ENCODE measurements around the gene ADGRG4. TPM values are rescaled to one million over a fixed set of nuclear protein-coding genes. Genes with fewer than 3 reads are reported as not detected.

The ADGRG4 gene
- total RNA-seq, 1 experiment from 2014 or later = not detected

DNA sequence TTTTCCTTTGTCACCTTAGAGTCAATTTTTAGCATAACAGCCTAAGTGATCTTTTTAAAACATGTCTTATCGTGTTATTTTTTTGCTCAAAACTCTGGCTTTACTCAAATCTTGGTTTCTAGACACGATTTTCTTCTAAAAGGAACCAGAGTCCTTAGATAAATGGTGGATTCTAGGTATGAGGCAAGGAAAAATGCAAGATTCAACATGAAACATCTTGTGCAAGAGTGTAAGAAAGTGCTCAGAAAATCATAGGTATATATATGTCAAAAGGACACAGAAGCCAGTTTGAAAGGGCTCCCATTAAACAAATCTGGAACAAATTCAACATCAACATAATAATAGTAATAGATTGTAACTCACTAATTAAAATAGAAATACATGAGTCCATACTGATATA is 8.1 kb upstream of the ADGRG4 start:
- Histone ChIP-seq H3K9ac (ENCODE audit: low read length) (no peak overlapping the region), H3K4me3 (ENCODE audit: low read length) (no peak overlapping the region), H3K4me1 (ENCODE audit: insufficient read depth, low read length) (0 out of 2 replicates have a peak, but pooled peaks cover 4% of the 10 kb centered on the region), H3K36me3 (ENCODE audit: low read depth, low read length) (no peaks in the 10 kb centered on the region), H2AFZ (ENCODE audit: low read length) (no peak overlapping the region), H3K4me2 (ENCODE audit: low read length) (no peak overlapping the region), H3K9me2 (replicated peaks; ENCODE audit: low read length) (no peaks in the 10 kb centered on the region), H3F3A (ENCODE audit: low read length, unreplicated experiment) (no peaks in the 10 kb centered on the region), H3K27me3 (ENCODE audit: low read length) (no peaks in the 10 kb centered on the region), H3K79me2 (ENCODE audit: low read length) (no peaks in the 10 kb centered on the region), H3K27ac (ENCODE audit: low read length) (no peak overlapping the region), H4K20me1 (ENCODE audit: low read length) (no peaks in the 10 kb centered on the region), H3K9me3 (ENCODE audit: low read length) (no peaks in the 10 kb centered on the region)
- TF ChIP-seq, protein P1, sequence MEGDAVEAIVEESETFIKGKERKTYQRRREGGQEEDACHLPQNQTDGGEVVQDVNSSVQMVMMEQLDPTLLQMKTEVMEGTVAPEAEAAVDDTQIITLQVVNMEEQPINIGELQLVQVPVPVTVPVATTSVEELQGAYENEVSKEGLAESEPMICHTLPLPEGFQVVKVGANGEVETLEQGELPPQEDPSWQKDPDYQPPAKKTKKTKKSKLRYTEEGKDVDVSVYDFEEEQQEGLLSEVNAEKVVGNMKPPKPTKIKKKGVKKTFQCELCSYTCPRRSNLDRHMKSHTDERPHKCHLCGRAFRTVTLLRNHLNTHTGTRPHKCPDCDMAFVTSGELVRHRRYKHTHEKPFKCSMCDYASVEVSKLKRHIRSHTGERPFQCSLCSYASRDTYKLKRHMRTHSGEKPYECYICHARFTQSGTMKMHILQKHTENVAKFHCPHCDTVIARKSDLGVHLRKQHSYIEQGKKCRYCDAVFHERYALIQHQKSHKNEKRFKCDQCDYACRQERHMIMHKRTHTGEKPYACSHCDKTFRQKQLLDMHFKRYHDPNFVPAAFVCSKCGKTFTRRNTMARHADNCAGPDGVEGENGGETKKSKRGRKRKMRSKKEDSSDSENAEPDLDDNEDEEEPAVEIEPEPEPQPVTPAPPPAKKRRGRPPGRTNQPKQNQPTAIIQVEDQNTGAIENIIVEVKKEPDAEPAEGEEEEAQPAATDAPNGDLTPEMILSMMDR (conservative IDR thresholded peaks at IDR 0.05; ENCODE audit: low read depth, low read length) = no peak
- TF ChIP-seq EZH2phosphoT487 (IDR thresholded peaks at IDR 0.05; ENCODE audit: borderline replicate concordance, low read length) (no peak), EZH2 (IDR thresholded peaks at IDR 0.05; ENCODE audit: low read length, unreplicated experiment) (no peak)
- no peak for ATAC-seq
- ChIA-PET CTCF (no interaction called here), POLR2A (ENCODE audit: unreplicated experiment) (no interaction called here)
- no TSS peak for BruUV-seq (replicated peaks)
- intact Hi-C loops (cut with micrococcal nuclease) = no loop called here
- no peak for DNase-seq

GRCh38 chrX:136295380-136295779 is 5.4 kb upstream of the ADGRG4 start:
- DNase-seq = no peak
- Histone ChIP-seq H3K4me1 (ENCODE audit: insufficient read depth, low read length) (0 out of 2 replicates have a peak, but pooled peaks cover 4% of the 10 kb centered on the region), H3K9me3 (ENCODE audit: low read length) (no peaks in the 10 kb centered on the region), H2AFZ (ENCODE audit: low read length) (no peak overlapping the region), H3F3A (ENCODE audit: low read length, unreplicated experiment) (no peaks in the 10 kb centered on the region), H3K9ac (ENCODE audit: low read length) (no peak overlapping the region), H3K4me3 (ENCODE audit: low read length) (no peak overlapping the region), H3K27ac (ENCODE audit: low read length) (no peak overlapping the region), H3K36me3 (ENCODE audit: low read depth, low read length) (no peaks in the 10 kb centered on the region), H4K20me1 (ENCODE audit: low read length) (no peaks in the 10 kb centered on the region), H3K79me2 (ENCODE audit: low read length) (no peaks in the 10 kb centered on the region), H3K27me3 (ENCODE audit: low read length) (no peaks in the 10 kb centered on the region), H3K9me2 (replicated peaks; ENCODE audit: low read length) (no peaks in the 10 kb centered on the region), H3K4me2 (ENCODE audit: low read length) (no peak overlapping the region)
- TF ChIP-seq EZH2phosphoT487 (IDR thresholded peaks at IDR 0.05; ENCODE audit: borderline replicate concordance, low read length) = no peak
- TF ChIP-seq, protein P1 (conservative IDR thresholded peaks at IDR 0.05; ENCODE audit: low read depth, low read length) = no peak
- TF ChIP-seq EZH2 (IDR thresholded peaks at IDR 0.05; ENCODE audit: low read length, unreplicated experiment) = no peak
- intact Hi-C loops (cut with micrococcal nuclease) = no loop called here
- CTCF ChIA-PET = no interaction called here
- BruUV-seq (replicated peaks) = no TSS peak
- no peak for ATAC-seq
- POLR2A ChIA-PET (ENCODE audit: unreplicated experiment) = no interaction called here

DNA sequence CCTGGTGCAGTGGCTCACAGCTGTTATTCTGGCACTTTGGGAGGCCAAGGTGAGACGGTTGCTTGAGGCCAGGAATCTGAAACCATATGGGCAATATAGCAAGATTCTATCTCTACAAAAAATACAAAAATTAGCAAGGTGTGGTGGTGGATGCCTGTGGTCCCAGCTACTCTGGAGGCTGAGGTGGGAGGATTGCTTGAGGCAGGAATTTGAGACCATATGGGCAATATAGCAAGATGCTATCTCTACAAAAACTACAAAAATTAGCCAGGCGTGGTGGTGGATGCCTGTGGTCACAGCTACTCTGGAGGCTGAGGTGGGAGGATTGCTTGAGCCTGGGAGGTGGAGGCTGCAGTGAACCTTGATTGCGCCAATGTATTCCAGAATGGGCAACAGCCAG is 2.3 kb downstream of the ADGRG4 start:
- no peaks in the 10 kb centered on the region for H3F3A ChIP-seq (ENCODE audit: low read length, unreplicated experiment)
- no peaks in the 10 kb centered on the region for H4K20me1 ChIP-seq (ENCODE audit: low read length)
- H2AFZ ChIP-seq (ENCODE audit: low read length) = no peak overlapping the region
- no peak overlapping the region for H3K27ac ChIP-seq (ENCODE audit: low read length)
- H3K9ac ChIP-seq (ENCODE audit: low read length) = no peak overlapping the region
- BruUV-seq (replicated peaks) = no TSS peak
- no peaks in the 10 kb centered on the region for H3K4me1 ChIP-seq (ENCODE audit: insufficient read depth, low read length)
- DNase-seq (no peak), ATAC-seq (no peak)
- no peaks in the 10 kb centered on the region for H3K9me2 ChIP-seq (replicated peaks; ENCODE audit: low read length)
- H3K4me3 ChIP-seq (ENCODE audit: low read length) = no peak overlapping the region
- H3K79me2 ChIP-seq (ENCODE audit: low read length) = no peaks in the 10 kb centered on the region
- H3K27me3 ChIP-seq (ENCODE audit: low read length) = no peaks in the 10 kb centered on the region
- no peak overlapping the region for H3K4me2 ChIP-seq (ENCODE audit: low read length)
- ChIA-PET POLR2A (ENCODE audit: unreplicated experiment) (no interaction called here), CTCF (no interaction called here)
- intact Hi-C loops (cut with micrococcal nuclease) = no loop called here
- no peaks in the 10 kb centered on the region for H3K9me3 ChIP-seq (ENCODE audit: low read length)
- TF ChIP-seq EZH2 (IDR thresholded peaks at IDR 0.05; ENCODE audit: low read length, unreplicated experiment) = no peak
- TF ChIP-seq, protein P1 (conservative IDR thresholded peaks at IDR 0.05; ENCODE audit: low read depth, low read length) = no peak
- no peak for TF ChIP-seq EZH2phosphoT487 (IDR thresholded peaks at IDR 0.05; ENCODE audit: borderline replicate concordance, low read length)
- H3K36me3 ChIP-seq (ENCODE audit: low read depth, low read length) = no peaks in the 10 kb centered on the region

All from PC-3 (cell line).